NCI-H345 (cell line): ENCODE results near the gene FGG.
"Not testable (repeated sequence)": the region's sequence is repeated elsewhere in the genome, so short reads cannot be mapped to it uniquely, and the experiment has no call there.

Source experiments
- DNase-seq: peaks from one replicate; lab custom pipeline; 2025; lab: John Stamatoyannopoulos, UW

Gene FGG

GRCh38 chr4:154610582-154610981, 1.9 kb downstream of the FGG start:
- DNase-seq: no peak

GRCh38 chr4:154609532-154609931, 2.9 kb downstream of the FGG start:
- no peak for DNase-seq

GRCh38 chr4:154608361-154609252, 3.8 kb downstream of the FGG start:
- no peak for DNase-seq

GRCh38 chr4:154606728-154607723, 5.4 kb downstream of the FGG start:
- no peak for DNase-seq

- no peak for DNase-seq
Observed at GRCh38 chr4:154604696-154605200, 7.7 kb downstream of the FGG start.

GRCh38 chr4:154603033-154603943, 9.2 kb downstream of the FGG start:
- DNase-seq: no peak

- no peak for DNase-seq
Observed at GRCh38 chr4:154602404-154603020, 9.9 kb downstream of the FGG start.

GRCh38 chr4:154597798-154598774, 14.4 kb downstream of the FGG start:
- DNase-seq: no peak

- DNase-seq: not testable (repeated sequence)
Observed at GRCh38 chr4:154597281-154597680, 15.2 kb downstream of the FGG start.

GRCh38 chr4:154595807-154596206, 16.6 kb downstream of the FGG start:
- no peak for DNase-seq

- not testable (repeated sequence) for DNase-seq
Observed at GRCh38 chr4:154594343-154594742, 18.1 kb downstream of the FGG start.

- DNase-seq: no peak
Observed at GRCh38 chr4:154593868-154594267, 18.6 kb downstream of the FGG start.

- no peak for DNase-seq
Observed at GRCh38 chr4:154591890-154592289, 20.6 kb downstream of the FGG start.

GRCh38 chr4:154590329-154591006, 22.0 kb downstream of the FGG start, which contains the start of gene FGA:
Gene FGA, minus strand, starts transcription at chr4:154590742. Its CDS starts 55 bp downstream, at chr4:154590687.
- no peak for DNase-seq

- DNase-seq: no peak
Observed at GRCh38 chr4:154589296-154590197, 22.9 kb downstream of the FGG start.

- no peak for DNase-seq
Observed at GRCh38 chr4:154588198-154588597, 24.3 kb downstream of the FGG start.

- no peak for DNase-seq
Observed at GRCh38 chr4:154586296-154587033, 26.0 kb downstream of the FGG start.
